ENCODE measurements around the gene MRGPRF. TPM values are rescaled to one million over a fixed set of nuclear protein-coding genes. Genes with fewer than 3 reads are reported as not detected.

MRGPRF gene
- total RNA-seq = not detected
- not detected for polyA plus RNA-seq

GRCh38 chr11:69013009-69013951, at the start of gene MRGPRF:
MRGPRF (minus strand) TSS chr11:69013246; CDS start chr11:69009901, 3,345 bp downstream.
- H3K36me3 Mint-ChIP-seq = no peaks in the 10 kb centered on the region
- H3K4me3 Mint-ChIP-seq = no peak within 1 kb of the TSS
- H3K4me1 ChIP-seq (ENCODE audit: control insufficient read depth, insufficient read depth, low read length, poor library complexity, severe bottlenecking) = no peaks in the 10 kb centered on the region
- no peak within 1 kb of the TSS for H3K27ac ChIP-seq (ENCODE audit: insufficient read depth, low read length, poor library complexity, severe bottlenecking)
- H3K27me3 ChIP-seq (ENCODE audit: control insufficient read depth, insufficient read depth, low read length) = no peaks in the 10 kb centered on the region
- H3K4me1 Mint-ChIP-seq = peaks cover 0 to 4% (median 0%) of the 10 kb centered on the region in 4 donors
- no peak within 1 kb of the TSS for H3K27ac Mint-ChIP-seq
- no peaks in the 10 kb centered on the region for H3K9me3 Mint-ChIP-seq
- no peaks in the 10 kb centered on the region for H3K9me3 ChIP-seq (ENCODE audit: control insufficient read depth in 2 of 2, low read length in 2 of 2)
- no peaks in the 10 kb centered on the region for H3K36me3 ChIP-seq (ENCODE audit: control insufficient read depth, insufficient read depth, low read length)
- no peak for ATAC-seq (ENCODE audit: low read depth in 2 of 2)
- DNase-seq = peak in 1 of 3 donors; percentile 8
- H3K27me3 Mint-ChIP-seq = peaks cover 25% of the 10 kb centered on the region
- no peak within 1 kb of the TSS for H3K4me3 ChIP-seq (ENCODE audit: low read depth, low read length)

- Histone ChIP-seq H3K27me3 (ENCODE audit: control insufficient read depth, insufficient read depth, low read length) (no peaks in the 10 kb centered on the region), H3K9me3 (ENCODE audit: control insufficient read depth in 2 of 2, low read length in 2 of 2) (no peaks in the 10 kb centered on the region), H3K36me3 (ENCODE audit: control insufficient read depth, insufficient read depth, low read length) (peaks cover 6% of the 10 kb centered on the region), H3K4me3 (ENCODE audit: low read depth, low read length) (no peak overlapping the region), H3K27ac (ENCODE audit: insufficient read depth, low read length, poor library complexity, severe bottlenecking) (no peak overlapping the region), H3K4me1 (ENCODE audit: control insufficient read depth, insufficient read depth, low read length, poor library complexity, severe bottlenecking) (no peaks in the 10 kb centered on the region)
- Mint-ChIP-seq H3K36me3 (no peaks in the 10 kb centered on the region), H3K27ac (no peak overlapping the region), H3K27me3 (no peaks in the 10 kb centered on the region), H3K4me1 (peaks cover 0 to 8% (median 3%) of the 10 kb centered on the region in 4 donors), H3K9me3 (no peaks in the 10 kb centered on the region), H3K4me3 (no peak overlapping the region)
- no peak for ATAC-seq (ENCODE audit: low read depth in 2 of 2)
- no peak for DNase-seq
Observed at GRCh38 chr11:69062169-69062855, 49.3 kb upstream of the MRGPRF start.

- DNase-seq = no peak
- Mint-ChIP-seq H3K36me3 (no peaks in the 10 kb centered on the region), H3K27ac (no peak overlapping the region), H3K27me3 (no peaks in the 10 kb centered on the region), H3K9me3 (no peaks in the 10 kb centered on the region), H3K4me3 (no peak overlapping the region), H3K4me1 (peaks cover 0 to 8% (median 3%) of the 10 kb centered on the region in 4 donors)
- Histone ChIP-seq H3K9me3 (ENCODE audit: control insufficient read depth in 2 of 2, low read length in 2 of 2) (no peaks in the 10 kb centered on the region), H3K27ac (ENCODE audit: insufficient read depth, low read length, poor library complexity, severe bottlenecking) (no peak overlapping the region), H3K4me3 (ENCODE audit: low read depth, low read length) (no peak overlapping the region), H3K4me1 (ENCODE audit: control insufficient read depth, insufficient read depth, low read length, poor library complexity, severe bottlenecking) (no peaks in the 10 kb centered on the region), H3K36me3 (ENCODE audit: control insufficient read depth, insufficient read depth, low read length) (peaks cover 6% of the 10 kb centered on the region), H3K27me3 (ENCODE audit: control insufficient read depth, insufficient read depth, low read length) (no peaks in the 10 kb centered on the region)
- ATAC-seq (ENCODE audit: low read depth in 2 of 2) = no peak
Observed at GRCh38 chr11:69061713-69062053, 48.6 kb upstream of the MRGPRF start.

GRCh38 chr11:69060806-69061712, 48.0 kb upstream of the MRGPRF start:
- H3K27me3 Mint-ChIP-seq = no peaks in the 10 kb centered on the region
- DNase-seq (no peak), ATAC-seq (ENCODE audit: low read depth in 2 of 2) (no peak)
- H3K4me3 Mint-ChIP-seq = no peak overlapping the region
- no peak overlapping the region for H3K27ac Mint-ChIP-seq
- Histone ChIP-seq H3K27ac (ENCODE audit: insufficient read depth, low read length, poor library complexity, severe bottlenecking) (no peak overlapping the region), H3K4me3 (ENCODE audit: low read depth, low read length) (no peak overlapping the region), H3K27me3 (ENCODE audit: control insufficient read depth, insufficient read depth, low read length) (no peaks in the 10 kb centered on the region), H3K36me3 (ENCODE audit: control insufficient read depth, insufficient read depth, low read length) (peaks cover 6% of the 10 kb centered on the region), H3K4me1 (ENCODE audit: control insufficient read depth, insufficient read depth, low read length, poor library complexity, severe bottlenecking) (no peaks in the 10 kb centered on the region), H3K9me3 (ENCODE audit: control insufficient read depth in 2 of 2, low read length in 2 of 2) (no peaks in the 10 kb centered on the region)
- peaks cover 0 to 8% (median 4%) of the 10 kb centered on the region in 4 donors for H3K4me1 Mint-ChIP-seq
- H3K36me3 Mint-ChIP-seq = no peaks in the 10 kb centered on the region
- H3K9me3 Mint-ChIP-seq = no peaks in the 10 kb centered on the region

- no peak for ATAC-seq (ENCODE audit: low read depth in 2 of 2)
- Mint-ChIP-seq H3K9me3 (no peaks in the 10 kb centered on the region), H3K27ac (peak overlapping the region in 1 of 3 donors; percentile 59)
Observed at GRCh38 chr11:69059985-69060384, 46.9 kb upstream of the MRGPRF start.

GRCh38 chr11:69059429-69059828, 46.4 kb upstream of the MRGPRF start:
- no peaks in the 10 kb centered on the region for H3K9me3 ChIP-seq (ENCODE audit: control insufficient read depth in 2 of 2, low read length in 2 of 2)
- no peaks in the 10 kb centered on the region for H3K27me3 ChIP-seq (ENCODE audit: control insufficient read depth, insufficient read depth, low read length)
- H3K27ac ChIP-seq (ENCODE audit: insufficient read depth, low read length, poor library complexity, severe bottlenecking) = no peak overlapping the region
- no peaks in the 10 kb centered on the region for H3K36me3 Mint-ChIP-seq
- no peak for ATAC-seq (ENCODE audit: low read depth in 2 of 2)
- peaks cover 6% of the 10 kb centered on the region for H3K36me3 ChIP-seq (ENCODE audit: control insufficient read depth, insufficient read depth, low read length)
- H3K4me1 ChIP-seq (ENCODE audit: control insufficient read depth, insufficient read depth, low read length, poor library complexity, severe bottlenecking) = no peaks in the 10 kb centered on the region
- H3K4me1 Mint-ChIP-seq = peaks cover 0 to 8% (median 7%) of the 10 kb centered on the region in 4 donors
- H3K4me3 Mint-ChIP-seq = no peak overlapping the region
- no peaks in the 10 kb centered on the region for H3K27me3 Mint-ChIP-seq
- H3K4me3 ChIP-seq (ENCODE audit: low read depth, low read length) = no peak overlapping the region
- H3K27ac Mint-ChIP-seq = no peak overlapping the region
- DNase-seq = no peak
- H3K9me3 Mint-ChIP-seq = no peaks in the 10 kb centered on the region

More at GRCh38 chr11:69059985-69060384, 46.9 kb upstream of the MRGPRF start:
- no peaks in the 10 kb centered on the region for H3K4me1 ChIP-seq (ENCODE audit: control insufficient read depth, insufficient read depth, low read length, poor library complexity, severe bottlenecking)
- no peaks in the 10 kb centered on the region for H3K36me3 Mint-ChIP-seq
- no peak overlapping the region for H3K4me3 ChIP-seq (ENCODE audit: low read depth, low read length)
- no peak for DNase-seq
- H3K4me1 Mint-ChIP-seq = peaks cover 0 to 8% (median 7%) of the 10 kb centered on the region in 4 donors
- peaks cover 6% of the 10 kb centered on the region for H3K36me3 ChIP-seq (ENCODE audit: control insufficient read depth, insufficient read depth, low read length)
- H3K4me3 Mint-ChIP-seq = no peak overlapping the region
- H3K27me3 Mint-ChIP-seq = no peaks in the 10 kb centered on the region
- no peaks in the 10 kb centered on the region for H3K27me3 ChIP-seq (ENCODE audit: control insufficient read depth, insufficient read depth, low read length)
- H3K27ac ChIP-seq (ENCODE audit: insufficient read depth, low read length, poor library complexity, severe bottlenecking) = no peak overlapping the region
- no peaks in the 10 kb centered on the region for H3K9me3 ChIP-seq (ENCODE audit: control insufficient read depth in 2 of 2, low read length in 2 of 2)

GRCh38 chr11:69058511-69059270, 45.6 kb upstream of the MRGPRF start:
- Histone ChIP-seq H3K27me3 (ENCODE audit: control insufficient read depth, insufficient read depth, low read length) (no peaks in the 10 kb centered on the region), H3K27ac (ENCODE audit: insufficient read depth, low read length, poor library complexity, severe bottlenecking) (no peak overlapping the region), H3K4me1 (ENCODE audit: control insufficient read depth, insufficient read depth, low read length, poor library complexity, severe bottlenecking) (no peaks in the 10 kb centered on the region), H3K4me3 (ENCODE audit: low read depth, low read length) (no peak overlapping the region), H3K9me3 (ENCODE audit: control insufficient read depth in 2 of 2, low read length in 2 of 2) (no peaks in the 10 kb centered on the region), H3K36me3 (ENCODE audit: control insufficient read depth, insufficient read depth, low read length) (peaks cover 9% of the 10 kb centered on the region)
- no peaks in the 10 kb centered on the region for H3K36me3 Mint-ChIP-seq
- H3K4me3 Mint-ChIP-seq = no peak overlapping the region
- H3K27me3 Mint-ChIP-seq = no peaks in the 10 kb centered on the region
- no peak for ATAC-seq (ENCODE audit: low read depth in 2 of 2)
- no peaks in the 10 kb centered on the region for H3K9me3 Mint-ChIP-seq
- no peak overlapping the region for H3K27ac Mint-ChIP-seq
- no peak for DNase-seq
- H3K4me1 Mint-ChIP-seq = peaks cover 0 to 8% (median 7%) of the 10 kb centered on the region in 4 donors

Measured in CD4-positive, CD25-positive, alpha-beta regulatory T cell (primary cell).